HepG2 (cell line): Measurements from ENCODE around the gene PUM1. TPM values are rescaled to one million over a fixed set of nuclear protein-coding genes. Genes with fewer than 3 reads are reported as not detected.

Source experiments
- ATF1 ChIP-seq: IDR thresholded peaks from 2 replicates; pipeline ENCODE4 v1.6.1; 2016; ENCODE audit warnings: mild to moderate bottlenecking, control low read depth
- CEBPG ChIP-seq: IDR thresholded peaks from 2 replicates; pipeline ENCODE4 v1.6.1; 2016
- EED ChIP-seq: sonication (generic); formaldehyde crosslinking; IDR thresholded peaks from 2 replicates; pipeline ENCODE4 v1.5.0; 2020; ENCODE audit warnings: mild to moderate bottlenecking, missing genetic modification reagents
- FOXO1 ChIP-seq: sonication (generic); formaldehyde crosslinking; IDR thresholded peaks from 2 replicates; pipeline ENCODE4 v1.4.0; 2020; ENCODE audit warnings: missing genetic modification reagents
- HMG20B ChIP-seq: conservative IDR thresholded peaks from 2 replicates; pipeline ENCODE4 v1.6.1; 2016; ENCODE audit warnings: missing genetic modification reagents, missing compliant biosample characterization
- KMT2B ChIP-seq: IDR thresholded peaks from 2 replicates; pipeline ENCODE4 v1.6.1; 2016; ENCODE audit warnings: missing genetic modification reagents, missing compliant biosample characterization
- NFE2L2 ChIP-seq: fragments of 150-350 bp; IDR thresholded peaks from 2 replicates; pipeline ENCODE4 v1.6.1; 2014; ENCODE audit warnings: low read length
- SMAD1 ChIP-seq: sonication (generic); formaldehyde crosslinking; IDR thresholded peaks from 2 replicates; pipeline ENCODE4 v1.4.0; 2020; ENCODE audit warnings: missing genetic modification reagents, low read depth, mild to moderate bottlenecking, borderline replicate concordance
- SMARCE1 ChIP-seq: fragments of 450-650 bp; IDR thresholded peaks from 2 replicates; pipeline ENCODE4 v1.6.1; 2017; ENCODE audit warnings: borderline replicate concordance
- THAP9 ChIP-seq: sonication (generic); formaldehyde crosslinking; IDR thresholded peaks from 2 replicates; pipeline ENCODE4; 2020; ENCODE audit warnings: missing genetic modification reagents, mild to moderate bottlenecking, borderline replicate concordance
- ZBTB42 ChIP-seq: sonication (generic); formaldehyde crosslinking; IDR thresholded peaks from 2 replicates; pipeline ENCODE4 v1.5.0; 2020; ENCODE audit warnings: mild to moderate bottlenecking, missing genetic modification reagents
- ZHX1 ChIP-seq: sonication (generic); formaldehyde crosslinking; IDR thresholded peaks from 2 replicates; pipeline ENCODE4 v1.8.1; 2022; ENCODE audit warnings: low read depth, mild to moderate bottlenecking, missing genetic modification reagents
- ZNF10 ChIP-seq: sonication (generic); formaldehyde crosslinking; IDR thresholded peaks from 2 replicates; pipeline ENCODE4 v1.4.0; 2020; ENCODE audit warnings: mild to moderate bottlenecking, low read depth, missing genetic modification reagents, borderline replicate concordance
- ZNF225 ChIP-seq: sonication (generic); formaldehyde crosslinking; IDR thresholded peaks from 2 replicates; pipeline ENCODE4 v1.4.0; 2020; ENCODE audit warnings: mild to moderate bottlenecking, missing genetic modification reagents
- ZNF577 ChIP-seq: sonication (generic); formaldehyde crosslinking; IDR thresholded peaks from 2 replicates; pipeline ENCODE4 v1.4.0; 2020; ENCODE audit warnings: mild to moderate bottlenecking, low read depth, missing genetic modification reagents, borderline replicate concordance
- ZNF646 ChIP-seq: sonication (generic); formaldehyde crosslinking; IDR thresholded peaks from 2 replicates; pipeline ENCODE4 v1.9.0; 2021; ENCODE audit warnings: mild to moderate bottlenecking, missing genetic modification reagents
- ZNF83 ChIP-seq: sonication (generic); formaldehyde crosslinking; IDR thresholded peaks from 2 replicates; pipeline ENCODE4 v1.4.0; 2020; ENCODE audit warnings: missing genetic modification reagents, mild to moderate bottlenecking, borderline replicate concordance
- polyA plus RNA-seq, 8 experiments: library from polyadenylated mRNA; depleted of rRNA in 3 of 8; stranded (reverse) in 7 of 8; unstranded in 1 of 8; fragments of >200 nt; fragmentation: Illumina TruSeq in 4 of 8; extraction: Trizol in 4 of 8; gene quantifications; 2 replicates each; pipeline versions ENCODE4 v1.2.1 to v1.2.3, GENCODE V29; 2011 to 2016; ENCODE audit warnings: low read depth in 4 of 8, missing spikeins in 1 of 8, mixed read lengths in 1 of 8; ENCODE audit not compliant: insufficient read depth in 1 of 8
- total RNA-seq, 5 experiments: library from RNA; depleted of rRNA; stranded (reverse); fragments of >200 nt; fragmentation: Illumina TruSeq; extraction: Trizol; gene quantifications; 2 replicates each; pipeline ENCODE4 v1.2.3, GENCODE V29; 2016; ENCODE audit warnings: low read depth in 1 of 5

The PUM1 gene
- total and polyA plus RNA-seq, 2 of the 13 experiments (the other 11 are each of a cell fraction or from before 2014, with no cell fraction given): 64.7 to 91.0 TPM

GRCh38 chr1:30892671-30893073, 172.8 kb downstream of the PUM1 start (continued):
- TF ChIP-seq ZHX1 (no peak), SMAD1 (CRISPR knock-in tag) (no peak), ATF1 (no peak), ZNF577 (CRISPR knock-in tag) (no peak), HMG20B (CRISPR knock-in tag) (no peak), EED (no peak), ZNF225 (CRISPR knock-in tag) (no peak), CEBPG (CRISPR knock-in tag) (peak; percentile 78), ZBTB42 (CRISPR knock-in tag) (no peak), FOXO1 (CRISPR knock-in tag) (no peak), KMT2B (CRISPR knock-in tag) (no peak), ZNF83 (no peak), ZNF10 (CRISPR knock-in tag) (no peak), SMARCE1 (no peak), THAP9 (CRISPR knock-in tag) (no peak), ZNF646 (CRISPR knock-in tag) (no peak), NFE2L2 (no peak)
